ENCODE measurements around the gene ATF6. TPM values are rescaled to one million over a fixed set of nuclear protein-coding genes. Genes with fewer than 3 reads are reported as not detected.

ATF6 gene
- total and polyA plus RNA-seq, 9 of the 15 experiments (the other 6 are each of a cell fraction or from before 2014, with no cell fraction given) = 11.7 to 32.4 (median 20.4) TPM

DNA sequence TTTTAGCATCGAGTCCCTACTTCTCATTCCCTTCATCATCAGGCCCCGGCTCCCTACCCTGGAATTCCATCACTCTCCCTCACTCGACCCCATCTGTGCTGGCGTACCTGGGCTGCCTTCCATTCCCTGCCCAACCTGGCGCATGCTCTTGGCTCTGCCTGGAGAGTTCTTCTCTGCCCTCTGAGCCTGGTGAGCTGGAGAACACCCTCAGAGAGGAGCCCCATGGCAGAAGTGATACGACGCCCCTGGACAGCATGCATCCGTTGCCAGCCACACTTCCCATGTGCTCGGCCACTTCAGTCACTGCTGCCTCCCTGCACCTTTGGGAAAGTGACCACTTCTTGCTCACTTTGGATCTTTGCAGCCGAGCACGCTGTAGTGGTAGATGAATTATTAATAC, 227.5 kb downstream of the ATF6 start:
- no peak for TF ChIP-seq CXXC5 (CRISPR knock-in tag; IDR thresholded peaks at IDR 0.05)
- no peak for TF ChIP-seq E2F1 (CRISPR knock-in tag; IDR thresholded peaks at IDR 0.05)
- TF ChIP-seq ZNF140 (CRISPR knock-in tag; IDR thresholded peaks at IDR 0.05) = no peak
- no peak for TF ChIP-seq MEF2A (IDR thresholded peaks at IDR 0.05; ENCODE audit: control insufficient read depth, low read depth, low read length)
- TF ChIP-seq CBX3 (IDR thresholded peaks at IDR 0.05; ENCODE audit: borderline replicate concordance in 1 of 2, low read length in 2 of 2) = no peak
- CTCF ChIA-PET (ENCODE audit: low intra/inter-chr PET ratio) = no interaction called here
- Histone ChIP-seq H3K9me1 (ENCODE audit: control insufficient read depth, insufficient read depth, low read length) (no peaks in the 10 kb centered on the region), H3K4me1 (replicated peaks in 1 of 2; ENCODE audit: control insufficient read depth in 2 of 2, insufficient read depth in 2 of 2, low read length in 2 of 2) (peaks cover 0 to 2% of the 10 kb centered on the region in 2 experiments; a peak in 1 of 5 replicates), H3K4me3 (no peak overlapping the region), H3K36me3 (ENCODE audit: control insufficient read depth, insufficient read depth, low read length) (no peaks in the 10 kb centered on the region), H3K79me2 (ENCODE audit: control insufficient read depth, insufficient read depth, low read length) (no peaks in the 10 kb centered on the region), H3K9me3 (replicated peaks; ENCODE audit: control insufficient read depth, insufficient read depth, low read depth, low read length) (no peaks in the 10 kb centered on the region), H3K27me3 (ENCODE audit: control insufficient read depth in 2 of 2, insufficient read depth in 2 of 2, low read length in 2 of 2) (peaks cover 25 to 39% of the 10 kb centered on the region in 2 experiments; a peak in 4 of 5 replicates), H2AFZ (ENCODE audit: low read depth, low read length) (no peak overlapping the region), H4K20me1 (replicated peaks; ENCODE audit: control insufficient read depth, insufficient read depth, low read length) (no peaks in the 10 kb centered on the region), H3K9ac (ENCODE audit: insufficient read depth in 1 of 2, low read depth in 2 of 2, low read length in 2 of 2) (no peak overlapping the region), H3K4me2 (ENCODE audit: insufficient read depth, low read length) (no peak overlapping the region), H3K27ac (ENCODE audit: extremely low read depth, low read depth, low read length) (no peak overlapping the region)
- ATAC-seq (no peak), DNase-seq (ENCODE audit: extremely low read depth in 1 of 4, low spot score in 3 of 4) (no peak), FAIRE-seq (no peak)
- POLR2A ChIA-PET = no interaction called here
- under 1% methylated on average over 11 of the region's 11 CpGs for WGBS (ENCODE audit: insufficient coverage, low coverage, missing lambda C conversion rate)
- intact Hi-C loops (cut with micrococcal nuclease) (no loop called here), in situ Hi-C loops (cut with MboI) (no loop called here)
- BruUV-seq (replicated peaks) = no TSS peak
